Gastrocnemius medialis (tissue), 4 donors: ENCODE measurements around the gene CD34.

ENCODE experiments used
- CTCF ChIP-seq, 5 experiments: fragments of 450-650 bp in 3 of 5; fragments of 200-600 bp in 2 of 5; sonication (generic) in 2 of 5; IDR thresholded peaks in 4 of 5; conservative IDR thresholded peaks in 1 of 5; 1 replicate in 4 of 5; 2 replicates in 1 of 5; pipeline ENCODE4 v1.5.1; 2016 to 2019; ENCODE audit warnings: antibody characterized with exemption in 5 of 5, mild to moderate bottlenecking in 3 of 5, moderate library complexity in 3 of 5
- POLR2A ChIP-seq, 2 donors: fragments of 450-650 bp; IDR thresholded peaks; one replicate each; pipeline ENCODE4 v1.6.1; 2017; ENCODE audit warnings: antibody characterized with exemption in 2 of 2, mild to moderate bottlenecking in 2 of 2, moderate library complexity in 2 of 2

DNA sequence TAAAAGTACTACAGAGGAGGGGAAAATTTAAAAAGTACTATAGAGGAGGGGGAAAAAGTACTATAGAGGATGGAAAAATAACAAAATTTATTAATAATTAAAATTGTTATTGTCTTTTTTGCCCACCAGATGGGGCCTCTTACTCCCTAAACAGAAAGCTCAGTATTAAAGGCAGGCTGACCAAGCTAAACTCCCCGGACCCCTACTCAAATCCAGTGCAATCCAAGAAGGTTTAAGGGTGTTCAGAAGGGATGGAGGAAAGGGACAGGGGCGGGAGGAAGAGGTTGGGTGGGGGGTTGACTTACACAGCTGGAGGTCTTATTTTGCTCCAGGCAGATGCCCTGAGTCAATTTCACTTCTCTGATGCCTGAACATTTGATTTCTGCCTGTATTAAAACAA lies 13.7 kb downstream of the CD34 start:
- TF ChIP-seq CTCF (IDR thresholded peaks at IDR 0.05 in 4 of 5, conservative IDR thresholded peaks at IDR 0.05 in 1 of 5) (peak; percentile 30 to 50 (median 43)), POLR2A (IDR thresholded peaks at IDR 0.05) (no peak)
